Measurements from ENCODE around the gene UQCR11. TPM values are rescaled to one million over a fixed set of nuclear protein-coding genes. Genes with fewer than 3 reads are reported as not detected.

UQCR11 gene
- total RNA-seq, 1 donor from 2014 or later: 43.4 TPM

GRCh38 chr19:1574354-1575136 lies 30.7 kb downstream of the UQCR11 start:
- no peak for FAIRE-seq
- Histone ChIP-seq H3K27me3 (ENCODE audit: control insufficient read depth, insufficient read depth, low read length) (no peaks in the 10 kb centered on the region), H3K4me3 (ENCODE audit: low read depth, low read length) (no peak overlapping the region), H3K36me3 (ENCODE audit: control insufficient read depth, insufficient read depth, low read length) (peaks cover 8% of the 10 kb centered on the region)
- TF ChIP-seq CTCF (IDR thresholded peaks at IDR 0.05; ENCODE audit: insufficient read depth, low read length, severe bottlenecking): no peak
- DNase-seq (ENCODE audit: low read depth): no peak

- Histone ChIP-seq H3K36me3 (ENCODE audit: control insufficient read depth, insufficient read depth, low read length) (peaks cover 3% of the 10 kb centered on the region), H3K4me3 (ENCODE audit: low read depth, low read length) (no peak overlapping the region), H3K27me3 (ENCODE audit: control insufficient read depth, insufficient read depth, low read length) (no peaks in the 10 kb centered on the region)
- FAIRE-seq: no peak
- DNase-seq (ENCODE audit: low read depth): no peak
- TF ChIP-seq CTCF (IDR thresholded peaks at IDR 0.05; ENCODE audit: insufficient read depth, low read length, severe bottlenecking): no peak
These were observed 32.5 kb downstream of the UQCR11 start for GRCh38 chr19:1572795-1573194.

- FAIRE-seq: no peak
- Histone ChIP-seq H3K4me3 (ENCODE audit: low read depth, low read length) (no peak overlapping the region), H3K27me3 (ENCODE audit: control insufficient read depth, insufficient read depth, low read length) (no peaks in the 10 kb centered on the region), H3K36me3 (ENCODE audit: control insufficient read depth, insufficient read depth, low read length) (no peaks in the 10 kb centered on the region)
- no peak for DNase-seq (ENCODE audit: low read depth)
- TF ChIP-seq CTCF (IDR thresholded peaks at IDR 0.05; ENCODE audit: insufficient read depth, low read length, severe bottlenecking): no peak
These were observed 33.9 kb downstream of the UQCR11 start for GRCh38 chr19:1571358-1571757.

GRCh38 chr19:1570836-1571235 lies 34.4 kb downstream of the UQCR11 start:
- no peaks in the 10 kb centered on the region for H3K27me3 ChIP-seq (ENCODE audit: control insufficient read depth, insufficient read depth, low read length)
- no peak for TF ChIP-seq CTCF (IDR thresholded peaks at IDR 0.05; ENCODE audit: insufficient read depth, low read length, severe bottlenecking)
- FAIRE-seq: no peak
- DNase-seq (ENCODE audit: low read depth): no peak
- no peak overlapping the region for H3K4me3 ChIP-seq (ENCODE audit: low read depth, low read length)
- H3K36me3 ChIP-seq (ENCODE audit: control insufficient read depth, insufficient read depth, low read length): no peaks in the 10 kb centered on the region

- no peak for FAIRE-seq
- Histone ChIP-seq H3K27me3 (ENCODE audit: control insufficient read depth, insufficient read depth, low read length) (no peaks in the 10 kb centered on the region), H3K36me3 (ENCODE audit: control insufficient read depth, insufficient read depth, low read length) (peaks cover 4% of the 10 kb centered on the region), H3K4me3 (ENCODE audit: low read depth, low read length) (no peak overlapping the region)
- TF ChIP-seq CTCF (IDR thresholded peaks at IDR 0.05; ENCODE audit: insufficient read depth, low read length, severe bottlenecking): no peak
- no peak for DNase-seq (ENCODE audit: low read depth)
These were observed 35.3 kb downstream of the UQCR11 start for GRCh38 chr19:1569997-1570396.

All from bronchial epithelial cell (primary cell).